ENCODE data around the gene PRR14. TPM values are rescaled to one million over a fixed set of nuclear protein-coding genes. Genes with fewer than 3 reads are reported as not detected.

Gene PRR14
- total and polyA plus RNA-seq, 10 of the 15 experiments (the other 5 are each of a cell fraction or from before 2014, with no cell fraction given), result 2.5 to 66.8 (median 19.2) TPM

DNA sequence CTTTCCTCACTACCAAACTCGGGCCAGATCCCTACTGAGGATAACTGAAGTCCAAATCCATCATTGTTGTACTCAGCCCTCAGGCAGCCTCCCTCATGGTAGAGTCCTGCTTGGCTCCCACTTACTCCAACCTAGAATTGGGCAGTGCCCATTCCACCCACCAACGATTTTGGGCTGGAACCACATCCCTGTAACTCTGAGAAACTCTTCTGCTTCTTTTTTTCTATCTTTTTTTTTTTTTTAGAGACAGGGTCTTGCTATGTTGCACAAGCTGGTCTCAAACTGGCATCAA lies 1.2 kb downstream of the PRR14 start:
- Histone ChIP-seq H4K20me1 (ENCODE audit: control insufficient read depth, insufficient read depth) (no peaks in the 10 kb centered on the region), H3K9me3 (replicated peaks; ENCODE audit: control insufficient read depth, insufficient read depth, low read length) (no peaks in the 10 kb centered on the region), H3K4me1 (ENCODE audit: control insufficient read depth, insufficient read depth, low read length) (peaks cover 15% of the 10 kb centered on the region), H3K27me3 (replicated peaks in 1 of 2; ENCODE audit: control insufficient read depth in 2 of 2, insufficient read depth in 2 of 2, low read length in 1 of 2) (no peaks in the 10 kb centered on the region), H3K4me2 (ENCODE audit: control insufficient read depth, insufficient read depth) (peak overlapping the region; percentile 95), H3K36me3 (ENCODE audit: control insufficient read depth in 2 of 2, insufficient read depth in 2 of 2, low read length in 1 of 2) (peaks cover 13 to 24% of the 10 kb centered on the region in 2 experiments), H3K9ac (ENCODE audit: control insufficient read depth, insufficient read depth, low read length) (peak overlapping the region; percentile 86), H3K27ac (ENCODE audit: control insufficient read depth, insufficient read depth) (peak overlapping the region; percentile 83), H3K4me3 (peak overlapping the region; percentile 100), H2AFZ (ENCODE audit: control insufficient read depth, low read depth, low read length) (peak overlapping the region; percentile 55), H3K79me2 (ENCODE audit: control insufficient read depth, insufficient read depth, low read length) (peaks cover 21% of the 10 kb centered on the region)
- BruUV-seq (replicated peaks), result no TSS peak
- 0% methylated on average over 2 of the region's 2 CpGs for WGBS (ENCODE audit: insufficient coverage, insufficient replicate concordance, low lambda C conversion rate, missing lambda C conversion rate)
- DNase-seq (ENCODE audit: low read depth, low spot score), result no peak
- POLR2A ChIA-PET, result interaction anchor here (0.6 to 0.7 kb wide), 2 partner anchors 32 to 38 kb away, joined by 3 read pairs; no protein-coding TSS in a partner anchor
- TF ChIP-seq SMC3 (IDR thresholded peaks at IDR 0.05; ENCODE audit: borderline replicate concordance, low read length) (no peak), BACH1 (IDR thresholded peaks at IDR 0.05; ENCODE audit: borderline replicate concordance) (no peak), RB1 (IDR thresholded peaks at IDR 0.05; ENCODE audit: borderline replicate concordance) (no peak), HDAC2 (IDR thresholded peaks at IDR 0.05) (no peak), ZBED1 (IDR thresholded peaks at IDR 0.05; ENCODE audit: borderline replicate concordance) (no peak), TARDBP (IDR thresholded peaks at IDR 0.05; ENCODE audit: borderline replicate concordance) (no peak), IRF4 (IDR thresholded peaks at IDR 0.05; ENCODE audit: low read depth, low read length) (no peak), MXI1 (IDR thresholded peaks at IDR 0.05; ENCODE audit: low read depth, low read length) (no peak), PAX8 (IDR thresholded peaks at IDR 0.05) (no peak), CBFB (IDR thresholded peaks at IDR 0.05; ENCODE audit: low read depth) (no peak), HDGF (IDR thresholded peaks at IDR 0.05) (no peak), RFX5 (IDR thresholded peaks at IDR 0.05; ENCODE audit: low read depth, low read length) (no peak), SUZ12 (IDR thresholded peaks at IDR 0.05; ENCODE audit: unreplicated experiment) (no peak), WRNIP1 (IDR thresholded peaks at IDR 0.05; ENCODE audit: borderline replicate concordance, low read depth, low read length) (no peak), POLR2A (IDR thresholded peaks at IDR 0.05; ENCODE audit: low read depth, low read length) (no peak)
- TF ChIP-seq, protein P1, sequence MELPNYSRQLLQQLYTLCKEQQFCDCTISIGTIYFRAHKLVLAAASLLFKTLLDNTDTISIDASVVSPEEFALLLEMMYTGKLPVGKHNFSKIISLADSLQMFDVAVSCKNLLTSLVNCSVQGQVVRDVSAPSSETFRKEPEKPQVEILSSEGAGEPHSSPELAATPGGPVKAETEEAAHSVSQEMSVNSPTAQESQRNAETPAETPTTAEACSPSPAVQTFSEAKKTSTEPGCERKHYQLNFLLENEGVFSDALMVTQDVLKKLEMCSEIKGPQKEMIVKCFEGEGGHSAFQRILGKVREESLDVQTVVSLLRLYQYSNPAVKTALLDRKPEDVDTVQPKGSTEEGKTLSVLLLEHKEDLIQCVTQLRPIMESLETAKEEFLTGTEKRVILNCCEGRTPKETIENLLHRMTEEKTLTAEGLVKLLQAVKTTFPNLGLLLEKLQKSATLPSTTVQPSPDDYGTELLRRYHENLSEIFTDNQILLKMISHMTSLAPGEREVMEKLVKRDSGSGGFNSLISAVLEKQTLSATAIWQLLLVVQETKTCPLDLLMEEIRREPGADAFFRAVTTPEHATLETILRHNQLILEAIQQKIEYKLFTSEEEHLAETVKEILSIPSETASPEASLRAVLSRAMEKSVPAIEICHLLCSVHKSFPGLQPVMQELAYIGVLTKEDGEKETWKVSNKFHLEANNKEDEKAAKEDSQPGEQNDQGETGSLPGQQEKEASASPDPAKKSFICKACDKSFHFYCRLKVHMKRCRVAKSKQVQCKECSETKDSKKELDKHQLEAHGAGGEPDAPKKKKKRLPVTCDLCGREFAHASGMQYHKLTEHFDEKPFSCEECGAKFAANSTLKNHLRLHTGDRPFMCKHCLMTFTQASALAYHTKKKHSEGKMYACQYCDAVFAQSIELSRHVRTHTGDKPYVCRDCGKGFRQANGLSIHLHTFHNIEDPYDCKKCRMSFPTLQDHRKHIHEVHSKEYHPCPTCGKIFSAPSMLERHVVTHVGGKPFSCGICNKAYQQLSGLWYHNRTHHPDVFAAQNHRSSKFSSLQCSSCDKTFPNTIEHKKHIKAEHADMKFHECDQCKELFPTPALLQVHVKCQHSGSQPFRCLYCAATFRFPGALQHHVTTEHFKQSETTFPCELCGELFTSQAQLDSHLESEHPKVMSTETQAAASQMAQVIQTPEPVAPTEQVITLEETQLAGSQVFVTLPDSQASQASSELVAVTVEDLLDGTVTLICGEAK (IDR thresholded peaks at IDR 0.05; ENCODE audit: borderline replicate concordance), result no peak
- TF ChIP-seq, protein P2, sequence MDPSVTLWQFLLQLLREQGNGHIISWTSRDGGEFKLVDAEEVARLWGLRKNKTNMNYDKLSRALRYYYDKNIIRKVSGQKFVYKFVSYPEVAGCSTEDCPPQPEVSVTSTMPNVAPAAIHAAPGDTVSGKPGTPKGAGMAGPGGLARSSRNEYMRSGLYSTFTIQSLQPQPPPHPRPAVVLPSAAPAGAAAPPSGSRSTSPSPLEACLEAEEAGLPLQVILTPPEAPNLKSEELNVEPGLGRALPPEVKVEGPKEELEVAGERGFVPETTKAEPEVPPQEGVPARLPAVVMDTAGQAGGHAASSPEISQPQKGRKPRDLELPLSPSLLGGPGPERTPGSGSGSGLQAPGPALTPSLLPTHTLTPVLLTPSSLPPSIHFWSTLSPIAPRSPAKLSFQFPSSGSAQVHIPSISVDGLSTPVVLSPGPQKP (IDR thresholded peaks at IDR 0.05; ENCODE audit: low read depth, low read length), result no peak
- TF ChIP-seq, protein P3, sequence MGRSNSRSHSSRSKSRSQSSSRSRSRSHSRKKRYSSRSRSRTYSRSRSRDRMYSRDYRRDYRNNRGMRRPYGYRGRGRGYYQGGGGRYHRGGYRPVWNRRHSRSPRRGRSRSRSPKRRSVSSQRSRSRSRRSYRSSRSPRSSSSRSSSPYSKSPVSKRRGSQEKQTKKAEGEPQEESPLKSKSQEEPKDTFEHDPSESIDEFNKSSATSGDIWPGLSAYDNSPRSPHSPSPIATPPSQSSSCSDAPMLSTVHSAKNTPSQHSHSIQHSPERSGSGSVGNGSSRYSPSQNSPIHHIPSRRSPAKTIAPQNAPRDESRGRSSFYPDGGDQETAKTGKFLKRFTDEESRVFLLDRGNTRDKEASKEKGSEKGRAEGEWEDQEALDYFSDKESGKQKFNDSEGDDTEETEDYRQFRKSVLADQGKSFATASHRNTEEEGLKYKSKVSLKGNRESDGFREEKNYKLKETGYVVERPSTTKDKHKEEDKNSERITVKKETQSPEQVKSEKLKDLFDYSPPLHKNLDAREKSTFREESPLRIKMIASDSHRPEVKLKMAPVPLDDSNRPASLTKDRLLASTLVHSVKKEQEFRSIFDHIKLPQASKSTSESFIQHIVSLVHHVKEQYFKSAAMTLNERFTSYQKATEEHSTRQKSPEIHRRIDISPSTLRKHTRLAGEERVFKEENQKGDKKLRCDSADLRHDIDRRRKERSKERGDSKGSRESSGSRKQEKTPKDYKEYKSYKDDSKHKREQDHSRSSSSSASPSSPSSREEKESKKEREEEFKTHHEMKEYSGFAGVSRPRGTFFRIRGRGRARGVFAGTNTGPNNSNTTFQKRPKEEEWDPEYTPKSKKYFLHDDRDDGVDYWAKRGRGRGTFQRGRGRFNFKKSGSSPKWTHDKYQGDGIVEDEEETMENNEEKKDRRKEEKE (IDR thresholded peaks at IDR 0.05), result no peak
- FAIRE-seq, result no peak
- ATAC-seq, result no peak
- SMC1A ChIA-PET (ENCODE audit: uncharacterized antibody, unreplicated experiment), result interaction anchor here (0.6 to 1.1 kb wide), 2 partner anchors 46 to 65 kb away, joined by 3 read pairs; no protein-coding TSS in a partner anchor
- in situ Hi-C loops (cut with MboI) (loop anchor here (25.0 kb wide), 1 partner anchor 1235 kb away; no protein-coding TSS in a partner anchor), intact Hi-C loops (cut with micrococcal nuclease; ENCODE audit: unreplicated experiment) (loop anchor here (10.0 kb wide), 3 partner anchors 77 to 273 kb away; partner anchors contain the start of genes BCL7C, CTF1, FBXL19 and ZNF688)
- CTCF ChIA-PET, result interaction anchor here (0.7 to 1.3 kb wide), 4 partner anchors 20 to 245 kb away, joined by 3 to 4 read pairs (median 3); partner anchors contain the start of gene DCTPP1
- RAD21 ChIA-PET (ENCODE audit: unreplicated experiment), result no interaction called here
